Neural cell (in vitro differentiated cells): ENCODE data around the gene COX4I1.

Source experiments
- CTCF ChIP-seq: fragments of 450-650 bp; IDR thresholded peaks from 2 replicates; pipeline ENCODE4 v1.5.1; 2014; ENCODE audit warnings: antibody characterized with exemption, mild to moderate bottlenecking, moderate library complexity; ENCODE audit not compliant: poor library complexity, severe bottlenecking
- EP300 ChIP-seq: fragments of 450-650 bp; conservative IDR thresholded peaks from 2 replicates; pipeline ENCODE4 v1.6.1; 2014; ENCODE audit warnings: antibody characterized with exemption, mild to moderate bottlenecking, moderate library complexity; ENCODE audit not compliant: poor library complexity, severe bottlenecking
- RAD21 ChIP-seq: fragments of 450-650 bp; conservative IDR thresholded peaks from 2 replicates; pipeline ENCODE4 v1.6.1; 2014; ENCODE audit warnings: antibody characterized with exemption, mild to moderate bottlenecking, moderate library complexity

GRCh38 chr16:85803570-85803969 lies 4.1 kb downstream of the COX4I1 start:
- TF ChIP-seq RAD21 (no peak), CTCF (no peak), EP300 (no peak)
